Hepatocyte (in vitro differentiated cells): Measurements from ENCODE around the gene RCAN2. TPM values are rescaled to one million over a fixed set of nuclear protein-coding genes. Genes with fewer than 3 reads are reported as not detected.

Source experiments
- DNase-seq: peaks from one replicate; pipeline ENCODE4 v3.0.0-alpha.2; 2016; ENCODE audit warnings: low spot score
- H2AFZ ChIP-seq: fragments of 200-600 bp; sonication (generic); 2 replicates; pipeline ENCODE4 v1.6.0; 2016; ENCODE audit warnings: antibody characterized with exemption, mild to moderate bottlenecking
- H3K27ac ChIP-seq: fragments of 200-600 bp; sonication (generic); 2 replicates; pipeline ENCODE4 v1.5.1; 2016; ENCODE audit warnings: mild to moderate bottlenecking
- H3K27me3 ChIP-seq: fragments of 200-600 bp; sonication (generic); 2 replicates; pipeline ENCODE4 v1.6.1; 2016
- H3K36me3 ChIP-seq: fragments of 200-600 bp; sonication (generic); replicated peaks from 2 replicates; pipeline ENCODE4 v1.5.1; 2016; ENCODE audit warnings: low read depth; ENCODE audit not compliant: insufficient read depth
- H3K4me1 ChIP-seq: fragments of 200-600 bp; sonication (generic); 2 replicates; pipeline ENCODE4 v1.5.1; 2016; ENCODE audit warnings: mild to moderate bottlenecking, moderate library complexity; ENCODE audit not compliant: insufficient read depth
- H3K4me2 ChIP-seq: fragments of 200-600 bp; sonication (generic); 2 replicates; pipeline ENCODE4 v1.6.0; 2016
- H3K4me3 ChIP-seq: fragments of 200-600 bp; sonication (generic); 2 replicates; pipeline ENCODE4 v1.5.1; 2016; ENCODE audit warnings: mild to moderate bottlenecking
- H3K79me2 ChIP-seq: fragments of 200-600 bp; sonication (generic); 2 replicates; pipeline ENCODE4 v1.6.0; 2017; ENCODE audit warnings: mild to moderate bottlenecking
- H3K9me2 ChIP-seq: fragments of 200-600 bp; sonication (generic); replicated peaks from 2 replicates; pipeline ENCODE4 v1.6.0; 2017; ENCODE audit warnings: mild to moderate bottlenecking; ENCODE audit not compliant: insufficient read depth
- H3K9me3 ChIP-seq: fragments of 200-600 bp; sonication (generic); 2 replicates; pipeline ENCODE4 v1.5.1; 2016; ENCODE audit warnings: low read depth, mild to moderate bottlenecking
- H4K20me1 ChIP-seq: fragments of 200-600 bp; sonication (generic); 2 replicates; pipeline ENCODE4 v1.6.0; 2016; ENCODE audit warnings: mild to moderate bottlenecking; ENCODE audit not compliant: insufficient read depth, poor library complexity, severe bottlenecking
- EZH2 ChIP-seq: fragments of 200-600 bp; sonication (generic); IDR thresholded peaks from 2 replicates; pipeline ENCODE4 v1.6.1; 2016; ENCODE audit warnings: antibody characterized with exemption, mild to moderate bottlenecking, borderline replicate concordance
- EZH2phosphoT487 ChIP-seq: fragments of 200-600 bp; sonication (generic); IDR thresholded peaks from one replicate; pipeline ENCODE4 v1.6.1; 2018; ENCODE audit warnings: antibody characterized with exemption, mild to moderate bottlenecking, low read depth, moderate library complexity; ENCODE audit not compliant: unreplicated experiment, severe bottlenecking
- WGBS: methylation state at CpG from one replicate; pipeline ENCODE4 v1.1.6; 2016; ENCODE audit warnings: low lambda C conversion rate; ENCODE audit errors: missing lambda C conversion rate; 5-methylcytosine and 5-hydroxymethylcytosine counted together
- polyA plus RNA-seq: library from polyadenylated mRNA; unstranded; fragments of >200 nt; fragmentation: Nextera tagmentation; extraction: Ambion mirVana; gene quantifications from 2 replicates; pipeline ENCODE4 v1.2.1, GENCODE V29; 2016
- total RNA-seq: library from RNA; depleted of rRNA; stranded (reverse); fragments of >200 nt; gene quantifications from 2 replicates; pipeline ENCODE4 v1.2.3, GENCODE V29; 2014
- TF ChIP-seq, protein P1 (sequence below): fragments of 200-600 bp; sonication (generic); IDR thresholded peaks from 2 replicates; pipeline ENCODE4 v1.5.1; 2016; ENCODE audit warnings: antibody characterized with exemption, mild to moderate bottlenecking; ENCODE audit not compliant: poor library complexity

RCAN2 gene
- total and polyA plus RNA-seq, 2 experiments from 2014 or later, result 5.0 to 6.6 TPM

GRCh38 chr6:46234156-46234556 lies 257.1 kb downstream of the RCAN2 start:
- H3K9me3 ChIP-seq, result no peaks in the 10 kb centered on the region
- no peaks in the 10 kb centered on the region for H3K79me2 ChIP-seq
- no peaks in the 10 kb centered on the region for H3K9me2 ChIP-seq
- H3K36me3 ChIP-seq, result no peaks in the 10 kb centered on the region
- no peak overlapping the region for H2AFZ ChIP-seq
- 92% methylated on average over 2 of the region's 2 CpGs for WGBS
- no peak for DNase-seq
- no peaks in the 10 kb centered on the region for H3K4me1 ChIP-seq
- no peak overlapping the region for H3K4me2 ChIP-seq
- H3K27ac ChIP-seq, result no peak overlapping the region
- no peak overlapping the region for H3K4me3 ChIP-seq
- no peak for TF ChIP-seq EZH2phosphoT487
- TF ChIP-seq, protein P1, sequence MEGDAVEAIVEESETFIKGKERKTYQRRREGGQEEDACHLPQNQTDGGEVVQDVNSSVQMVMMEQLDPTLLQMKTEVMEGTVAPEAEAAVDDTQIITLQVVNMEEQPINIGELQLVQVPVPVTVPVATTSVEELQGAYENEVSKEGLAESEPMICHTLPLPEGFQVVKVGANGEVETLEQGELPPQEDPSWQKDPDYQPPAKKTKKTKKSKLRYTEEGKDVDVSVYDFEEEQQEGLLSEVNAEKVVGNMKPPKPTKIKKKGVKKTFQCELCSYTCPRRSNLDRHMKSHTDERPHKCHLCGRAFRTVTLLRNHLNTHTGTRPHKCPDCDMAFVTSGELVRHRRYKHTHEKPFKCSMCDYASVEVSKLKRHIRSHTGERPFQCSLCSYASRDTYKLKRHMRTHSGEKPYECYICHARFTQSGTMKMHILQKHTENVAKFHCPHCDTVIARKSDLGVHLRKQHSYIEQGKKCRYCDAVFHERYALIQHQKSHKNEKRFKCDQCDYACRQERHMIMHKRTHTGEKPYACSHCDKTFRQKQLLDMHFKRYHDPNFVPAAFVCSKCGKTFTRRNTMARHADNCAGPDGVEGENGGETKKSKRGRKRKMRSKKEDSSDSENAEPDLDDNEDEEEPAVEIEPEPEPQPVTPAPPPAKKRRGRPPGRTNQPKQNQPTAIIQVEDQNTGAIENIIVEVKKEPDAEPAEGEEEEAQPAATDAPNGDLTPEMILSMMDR, result no peak
- TF ChIP-seq EZH2, result no peak
- H3K27me3 ChIP-seq, result no peaks in the 10 kb centered on the region
- no peaks in the 10 kb centered on the region for H4K20me1 ChIP-seq

DNA sequence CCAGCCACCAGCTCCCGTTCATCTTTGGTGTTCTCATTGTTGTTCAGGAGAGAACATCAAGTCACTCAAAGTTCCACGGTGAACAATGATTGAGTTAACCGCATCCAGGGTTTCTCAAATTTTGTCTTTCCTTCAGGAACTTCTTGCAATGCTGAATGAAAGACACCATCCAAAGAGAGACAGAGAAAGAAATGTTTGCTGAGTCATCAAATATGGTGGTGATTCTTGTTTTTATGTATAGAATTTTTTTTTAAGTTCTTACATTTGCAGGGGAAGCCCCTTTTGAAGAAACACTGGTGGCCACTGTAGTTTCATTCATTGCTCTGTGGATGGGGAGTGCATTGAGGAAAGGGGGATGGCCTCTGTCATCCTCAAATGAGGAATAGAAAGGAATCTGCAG lies 258.1 kb downstream of the RCAN2 start:
- WGBS, result 99% methylated on average over 3 of the region's 3 CpGs
- TF ChIP-seq EZH2phosphoT487 (no peak), EZH2 (no peak)
- TF ChIP-seq, protein P1, result no peak
- Histone ChIP-seq H2AFZ (no peak overlapping the region), H3K4me1 (no peaks in the 10 kb centered on the region), H3K9me2 (no peaks in the 10 kb centered on the region), H3K4me2 (no peak overlapping the region), H3K4me3 (no peak overlapping the region), H4K20me1 (no peaks in the 10 kb centered on the region), H3K9me3 (no peaks in the 10 kb centered on the region), H3K36me3 (no peaks in the 10 kb centered on the region), H3K79me2 (no peaks in the 10 kb centered on the region), H3K27me3 (no peaks in the 10 kb centered on the region), H3K27ac (no peak overlapping the region)
- no peak for DNase-seq

GRCh38 chr6:46222286-46222685 lies 269.0 kb downstream of the RCAN2 start:
- no peaks in the 10 kb centered on the region for H4K20me1 ChIP-seq
- no peaks in the 10 kb centered on the region for H3K36me3 ChIP-seq
- 42% methylated on average over 1 of the region's 1 CpG for WGBS
- H3K79me2 ChIP-seq, result no peaks in the 10 kb centered on the region
- DNase-seq, result no peak
- H3K27ac ChIP-seq, result no peak overlapping the region
- no peak overlapping the region for H3K4me3 ChIP-seq
- H3K4me2 ChIP-seq, result no peak overlapping the region
- no peaks in the 10 kb centered on the region for H3K9me3 ChIP-seq
- no peaks in the 10 kb centered on the region for H3K9me2 ChIP-seq
- H3K4me1 ChIP-seq, result no peaks in the 10 kb centered on the region
- H3K27me3 ChIP-seq, result no peaks in the 10 kb centered on the region
- TF ChIP-seq, protein P1, result no peak
- TF ChIP-seq EZH2phosphoT487 (no peak), EZH2 (no peak)
- no peak overlapping the region for H2AFZ ChIP-seq

GRCh38 chr6:46221222-46221793 lies 269.9 kb downstream of the RCAN2 start:
- DNase-seq, result peak; percentile 69
- no peaks in the 10 kb centered on the region for H3K9me2 ChIP-seq
- WGBS, result 48% methylated on average over 4 of the region's 4 CpGs

More at GRCh38 chr6:46221222-46221793, 269.9 kb downstream of the RCAN2 start:
- H3K9me3 ChIP-seq, result no peaks in the 10 kb centered on the region
- no peak overlapping the region for H3K4me3 ChIP-seq
- H3K36me3 ChIP-seq, result no peaks in the 10 kb centered on the region
- no peaks in the 10 kb centered on the region for H3K4me1 ChIP-seq
- H3K27me3 ChIP-seq, result no peaks in the 10 kb centered on the region
- H3K79me2 ChIP-seq, result no peaks in the 10 kb centered on the region
- no peak overlapping the region for H3K4me2 ChIP-seq
- TF ChIP-seq, protein P1, result peak; percentile 92
- TF ChIP-seq EZH2 (no peak), EZH2phosphoT487 (no peak)
- H3K27ac ChIP-seq, result no peak overlapping the region
- no peaks in the 10 kb centered on the region for H4K20me1 ChIP-seq
- no peak overlapping the region for H2AFZ ChIP-seq
